GM18507 (cell line): Measurements from ENCODE around the gene TNRC6A.
"Not testable (repeated sequence)": the region's sequence is repeated elsewhere in the genome, so short reads cannot be mapped to it uniquely, and the experiment has no call there.

Source experiments
- DNase-seq: peaks from one replicate; pipeline ENCODE4 v3.0.0; 2011; ENCODE audit warnings: low read depth; ENCODE audit not compliant: insufficient read length; ENCODE audit errors: extremely low spot score
- FAIRE-seq: peaks from 2 replicates; lab custom pipeline; 2011; peaks lifted over from hg19 to GRCh38; lab: Jason Lieb, UNC

Gene TNRC6A

GRCh38 chr16:24729243-24729950 lies at the start of gene TNRC6A:
TSS of gene TNRC6A (plus strand) at chr16:24729651. CDS start at chr16:24729842, 191 bp downstream.
- FAIRE-seq, result peak; percentile 76
- DNase-seq, result peak; percentile 92

GRCh38 chr16:24681793-24682192 lies 47.7 kb upstream of the TNRC6A start:
- DNase-seq (no peak), FAIRE-seq (no peak)

- no peak for DNase-seq
- no peak for FAIRE-seq
Observed at GRCh38 chr16:24683250-24683649, 46.2 kb upstream of the TNRC6A start.

GRCh38 chr16:24683847-24684493 lies 45.5 kb upstream of the TNRC6A start:
- FAIRE-seq (no peak), DNase-seq (no peak)

GRCh38 chr16:24685539-24686432 lies 43.7 kb upstream of the TNRC6A start:
- FAIRE-seq (no peak), DNase-seq (no peak)

- FAIRE-seq (no peak), DNase-seq (no peak)
Observed at GRCh38 chr16:24686678-24687077, 42.8 kb upstream of the TNRC6A start.

GRCh38 chr16:24688359-24688758 lies 41.1 kb upstream of the TNRC6A start:
- FAIRE-seq (no peak), DNase-seq (no peak)

GRCh38 chr16:24689128-24689527 lies 40.3 kb upstream of the TNRC6A start:
- FAIRE-seq, result no peak
- no peak for DNase-seq

- FAIRE-seq, result no peak
Observed at GRCh38 chr16:24692854-24693253, 36.6 kb upstream of the TNRC6A start.

GRCh38 chr16:24694931-24695330 lies 34.5 kb upstream of the TNRC6A start:
- no peak for FAIRE-seq
- DNase-seq, result no peak

More at GRCh38 chr16:24692854-24693253, 36.6 kb upstream of the TNRC6A start:
- no peak for DNase-seq

- DNase-seq, result no peak
- FAIRE-seq, result no peak
Observed at GRCh38 chr16:24696699-24697098, 32.8 kb upstream of the TNRC6A start.

- DNase-seq (no peak), FAIRE-seq (no peak)
Observed at GRCh38 chr16:24698308-24698707, 31.1 kb upstream of the TNRC6A start.

GRCh38 chr16:24699151-24699723 lies 30.2 kb upstream of the TNRC6A start:
- no peak for DNase-seq
- no peak for FAIRE-seq

GRCh38 chr16:24700549-24701392 lies 28.7 kb upstream of the TNRC6A start:
- DNase-seq, result no peak
- no peak for FAIRE-seq

GRCh38 chr16:24701521-24701951 lies 27.9 kb upstream of the TNRC6A start:
- FAIRE-seq (no peak), DNase-seq (no peak)

- DNase-seq, FAIRE-seq: not testable (repeated sequence)
Observed at GRCh38 chr16:24707760-24708159, 21.7 kb upstream of the TNRC6A start.

- DNase-seq (no peak), FAIRE-seq (no peak)
Observed at GRCh38 chr16:24713379-24713778, 16.1 kb upstream of the TNRC6A start.

- no peak for DNase-seq
Observed at GRCh38 chr16:24717411-24717810, 12.0 kb upstream of the TNRC6A start.

GRCh38 chr16:24718967-24719521 lies 10.4 kb upstream of the TNRC6A start:
- FAIRE-seq, result no peak
- no peak for DNase-seq

More at GRCh38 chr16:24717411-24717810, 12.0 kb upstream of the TNRC6A start:
- no peak for FAIRE-seq
